A549 (cell line): ENCODE results near the gene CTBP1.

Experiments used
- CBX2 ChIP-seq: fragments of 200-600 bp; sonication (generic); IDR thresholded peaks from 2 replicates; pipeline ENCODE4 v1.6.1; 2016; ENCODE audit warnings: low read depth, mild to moderate bottlenecking, borderline replicate concordance
- CBX8 ChIP-seq: fragments of 200-600 bp; sonication (generic); IDR thresholded peaks from 2 replicates; pipeline ENCODE4 v1.6.1; 2016
- EP300 ChIP-seq, 2 experiments: fragments of >200 bp; sonication (Bioruptor Twin); formaldehyde crosslinking; IDR thresholded peaks; 2 replicates in 1 of 2; 3 replicates in 1 of 2; pipeline ENCODE4 v1.6.1; 2016 to 2017
- JUN ChIP-seq, 2 experiments: fragments of >200 bp; sonication (Bioruptor Twin); formaldehyde crosslinking; IDR thresholded peaks; 2 replicates in 1 of 2; 3 replicates in 1 of 2; pipeline ENCODE4 v1.6.1; 2016 to 2017
- MAFK ChIP-seq: fragments of 450-650 bp; IDR thresholded peaks from 2 replicates; pipeline ENCODE4 v1.6.1; 2014; ENCODE audit not compliant: partially characterized antibody
- POLR2A ChIP-seq: IDR thresholded peaks from 2 replicates; pipeline ENCODE4 v1.6.1; 2012; ENCODE audit warnings: mild to moderate bottlenecking, low read length
- RAD21 ChIP-seq, 2 experiments: fragments of >200 bp in 1 of 2; sonication (Bioruptor Twin) in 1 of 2; formaldehyde crosslinking in 1 of 2; IDR thresholded peaks in 1 of 2; conservative IDR thresholded peaks in 1 of 2; 2 replicates in 1 of 2; 3 replicates in 1 of 2; pipeline ENCODE4 v1.6.1; 2012 to 2018; ENCODE audit warnings: inconsistent platforms in 1 of 2
- RNF2 ChIP-seq: fragments of 200-600 bp; sonication (generic); IDR thresholded peaks from 2 replicates; pipeline ENCODE4 v1.6.1; 2016; ENCODE audit warnings: low read depth, mild to moderate bottlenecking, antibody characterized with exemption, moderate library complexity, borderline replicate concordance
- SREBF2 ChIP-seq: fragments of 450-650 bp; IDR thresholded peaks from 2 replicates; pipeline ENCODE4 v1.6.1; 2014; ENCODE audit warnings: mild to moderate bottlenecking, moderate library complexity
- TF ChIP-seq, protein P1 (sequence below): fragments of >200 bp; sonication (Bioruptor Twin); formaldehyde crosslinking; IDR thresholded peaks from 3 replicates; pipeline ENCODE4 v1.5.1; 2016
- TF ChIP-seq, protein P2 (sequence below): fragments of 200-600 bp; sonication (generic); IDR thresholded peaks from 2 replicates; pipeline ENCODE4 v1.6.1; 2016; ENCODE audit warnings: antibody characterized with exemption, mild to moderate bottlenecking, moderate library complexity
- TF ChIP-seq, protein P3 (sequence below): fragments of 450-650 bp; IDR thresholded peaks from 2 replicates; pipeline ENCODE4 v1.6.1; 2014; ENCODE audit warnings: antibody characterized with exemption

- TF ChIP-seq, protein P1, sequence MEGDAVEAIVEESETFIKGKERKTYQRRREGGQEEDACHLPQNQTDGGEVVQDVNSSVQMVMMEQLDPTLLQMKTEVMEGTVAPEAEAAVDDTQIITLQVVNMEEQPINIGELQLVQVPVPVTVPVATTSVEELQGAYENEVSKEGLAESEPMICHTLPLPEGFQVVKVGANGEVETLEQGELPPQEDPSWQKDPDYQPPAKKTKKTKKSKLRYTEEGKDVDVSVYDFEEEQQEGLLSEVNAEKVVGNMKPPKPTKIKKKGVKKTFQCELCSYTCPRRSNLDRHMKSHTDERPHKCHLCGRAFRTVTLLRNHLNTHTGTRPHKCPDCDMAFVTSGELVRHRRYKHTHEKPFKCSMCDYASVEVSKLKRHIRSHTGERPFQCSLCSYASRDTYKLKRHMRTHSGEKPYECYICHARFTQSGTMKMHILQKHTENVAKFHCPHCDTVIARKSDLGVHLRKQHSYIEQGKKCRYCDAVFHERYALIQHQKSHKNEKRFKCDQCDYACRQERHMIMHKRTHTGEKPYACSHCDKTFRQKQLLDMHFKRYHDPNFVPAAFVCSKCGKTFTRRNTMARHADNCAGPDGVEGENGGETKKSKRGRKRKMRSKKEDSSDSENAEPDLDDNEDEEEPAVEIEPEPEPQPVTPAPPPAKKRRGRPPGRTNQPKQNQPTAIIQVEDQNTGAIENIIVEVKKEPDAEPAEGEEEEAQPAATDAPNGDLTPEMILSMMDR: no peak
- no peak for TF ChIP-seq CBX2
- no peak for TF ChIP-seq SREBF2
- no peak for TF ChIP-seq CBX8
- no peak for TF ChIP-seq RAD21 (conservative IDR thresholded peaks at IDR 0.05 in 1 of 2, IDR thresholded peaks at IDR 0.05 in 1 of 2)
- TF ChIP-seq, protein P2, sequence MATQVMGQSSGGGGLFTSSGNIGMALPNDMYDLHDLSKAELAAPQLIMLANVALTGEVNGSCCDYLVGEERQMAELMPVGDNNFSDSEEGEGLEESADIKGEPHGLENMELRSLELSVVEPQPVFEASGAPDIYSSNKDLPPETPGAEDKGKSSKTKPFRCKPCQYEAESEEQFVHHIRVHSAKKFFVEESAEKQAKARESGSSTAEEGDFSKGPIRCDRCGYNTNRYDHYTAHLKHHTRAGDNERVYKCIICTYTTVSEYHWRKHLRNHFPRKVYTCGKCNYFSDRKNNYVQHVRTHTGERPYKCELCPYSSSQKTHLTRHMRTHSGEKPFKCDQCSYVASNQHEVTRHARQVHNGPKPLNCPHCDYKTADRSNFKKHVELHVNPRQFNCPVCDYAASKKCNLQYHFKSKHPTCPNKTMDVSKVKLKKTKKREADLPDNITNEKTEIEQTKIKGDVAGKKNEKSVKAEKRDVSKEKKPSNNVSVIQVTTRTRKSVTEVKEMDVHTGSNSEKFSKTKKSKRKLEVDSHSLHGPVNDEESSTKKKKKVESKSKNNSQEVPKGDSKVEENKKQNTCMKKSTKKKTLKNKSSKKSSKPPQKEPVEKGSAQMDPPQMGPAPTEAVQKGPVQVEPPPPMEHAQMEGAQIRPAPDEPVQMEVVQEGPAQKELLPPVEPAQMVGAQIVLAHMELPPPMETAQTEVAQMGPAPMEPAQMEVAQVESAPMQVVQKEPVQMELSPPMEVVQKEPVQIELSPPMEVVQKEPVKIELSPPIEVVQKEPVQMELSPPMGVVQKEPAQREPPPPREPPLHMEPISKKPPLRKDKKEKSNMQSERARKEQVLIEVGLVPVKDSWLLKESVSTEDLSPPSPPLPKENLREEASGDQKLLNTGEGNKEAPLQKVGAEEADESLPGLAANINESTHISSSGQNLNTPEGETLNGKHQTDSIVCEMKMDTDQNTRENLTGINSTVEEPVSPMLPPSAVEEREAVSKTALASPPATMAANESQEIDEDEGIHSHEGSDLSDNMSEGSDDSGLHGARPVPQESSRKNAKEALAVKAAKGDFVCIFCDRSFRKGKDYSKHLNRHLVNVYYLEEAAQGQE: no peak
- TF ChIP-seq POLR2A: no peak
- TF ChIP-seq RNF2: no peak
- TF ChIP-seq JUN (IDR thresholded peaks at IDR 0.05): no peak
- TF ChIP-seq, protein P3, sequence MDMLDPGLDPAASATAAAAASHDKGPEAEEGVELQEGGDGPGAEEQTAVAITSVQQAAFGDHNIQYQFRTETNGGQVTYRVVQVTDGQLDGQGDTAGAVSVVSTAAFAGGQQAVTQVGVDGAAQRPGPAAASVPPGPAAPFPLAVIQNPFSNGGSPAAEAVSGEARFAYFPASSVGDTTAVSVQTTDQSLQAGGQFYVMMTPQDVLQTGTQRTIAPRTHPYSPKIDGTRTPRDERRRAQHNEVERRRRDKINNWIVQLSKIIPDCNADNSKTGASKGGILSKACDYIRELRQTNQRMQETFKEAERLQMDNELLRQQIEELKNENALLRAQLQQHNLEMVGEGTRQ: no peak
- no peak for TF ChIP-seq EP300 (IDR thresholded peaks at IDR 0.05)
- no peak for TF ChIP-seq MAFK
Measured at GRCh38 chr4:1175635-1176229, 73.2 kb downstream of the CTBP1 start.
